Adrenal gland (tissue), 5 donors: ENCODE data around the gene MAML1.

ENCODE experiments used
- POLR2A ChIP-seq, 2 donors: fragments of 450-650 bp; IDR thresholded peaks; one replicate each; pipeline ENCODE4 v1.6.1; 2017; ENCODE audit warnings: antibody characterized with exemption in 2 of 2, mild to moderate bottlenecking in 2 of 2, moderate library complexity in 1 of 2
- TF ChIP-seq, protein P1 (sequence below), 6 experiments: fragments of 450-650 bp in 4 of 6; fragments of 200-600 bp in 2 of 6; sonication (generic) in 1 of 6; IDR thresholded peaks; 1 replicate in 5 of 6; 2 replicates in 1 of 6; pipeline versions ENCODE4 v1.5.1 to v1.8.0; 2016 to 2021; ENCODE audit warnings: antibody characterized with exemption in 6 of 6, mild to moderate bottlenecking in 2 of 6, moderate library complexity in 1 of 6
- donor health status: DM: no; HTN: no; CAD: no.

DNA sequence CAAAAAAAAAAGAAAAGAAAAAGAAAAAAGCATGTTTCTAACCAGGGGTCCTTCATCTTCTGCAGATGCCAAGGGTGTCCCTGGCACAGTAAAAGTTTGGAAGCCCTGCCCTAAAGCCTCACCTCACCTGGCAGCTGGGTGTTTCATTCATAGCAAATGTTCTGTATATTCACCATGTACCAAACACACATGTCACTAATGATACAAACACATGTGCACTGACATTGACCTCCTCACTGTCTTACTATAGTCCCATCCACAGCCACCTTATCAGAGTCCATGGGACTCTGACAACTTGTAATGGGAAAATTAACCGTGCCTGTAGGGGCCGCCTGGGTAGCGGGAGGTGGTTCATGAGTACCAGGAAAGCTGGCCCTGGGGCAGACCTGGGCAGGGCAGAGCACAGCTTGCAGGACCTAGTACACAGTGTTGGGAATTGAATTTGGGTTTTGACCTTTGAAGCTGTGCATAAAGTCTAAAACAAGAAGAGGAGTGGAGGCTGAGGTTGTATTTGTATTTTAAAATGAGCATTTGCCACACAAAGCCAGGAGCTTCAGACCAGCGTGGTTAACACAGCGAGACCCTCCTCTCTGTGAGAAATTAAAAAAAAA is 80.5 kb downstream of the MAML1 start:
- TF ChIP-seq, protein P1, sequence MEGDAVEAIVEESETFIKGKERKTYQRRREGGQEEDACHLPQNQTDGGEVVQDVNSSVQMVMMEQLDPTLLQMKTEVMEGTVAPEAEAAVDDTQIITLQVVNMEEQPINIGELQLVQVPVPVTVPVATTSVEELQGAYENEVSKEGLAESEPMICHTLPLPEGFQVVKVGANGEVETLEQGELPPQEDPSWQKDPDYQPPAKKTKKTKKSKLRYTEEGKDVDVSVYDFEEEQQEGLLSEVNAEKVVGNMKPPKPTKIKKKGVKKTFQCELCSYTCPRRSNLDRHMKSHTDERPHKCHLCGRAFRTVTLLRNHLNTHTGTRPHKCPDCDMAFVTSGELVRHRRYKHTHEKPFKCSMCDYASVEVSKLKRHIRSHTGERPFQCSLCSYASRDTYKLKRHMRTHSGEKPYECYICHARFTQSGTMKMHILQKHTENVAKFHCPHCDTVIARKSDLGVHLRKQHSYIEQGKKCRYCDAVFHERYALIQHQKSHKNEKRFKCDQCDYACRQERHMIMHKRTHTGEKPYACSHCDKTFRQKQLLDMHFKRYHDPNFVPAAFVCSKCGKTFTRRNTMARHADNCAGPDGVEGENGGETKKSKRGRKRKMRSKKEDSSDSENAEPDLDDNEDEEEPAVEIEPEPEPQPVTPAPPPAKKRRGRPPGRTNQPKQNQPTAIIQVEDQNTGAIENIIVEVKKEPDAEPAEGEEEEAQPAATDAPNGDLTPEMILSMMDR (IDR thresholded peaks at IDR 0.05) = no peak
- TF ChIP-seq POLR2A (IDR thresholded peaks at IDR 0.05) = no peak
